CD4-positive, CD25-positive, alpha-beta regulatory T cell (primary cell): ENCODE data around the gene GRPEL2. TPM values are rescaled to one million over a fixed set of nuclear protein-coding genes. Genes with fewer than 3 reads are reported as not detected.
A peak's percentile ranks its signal among the peaks of the same experiment; 100 is the strongest.

Experiments
- ATAC-seq, 2 donors: fragments of 150-1000 bp; cut with Tn5 transposase; one replicate each; pipeline ENCODE4 v1.10.0; 2021; ENCODE audit warnings: low read depth in 2 of 2, moderate number of reproducible peaks in 2 of 2, moderate library complexity in 1 of 2
- DNase-seq, 3 donors: peaks; one replicate each; pipeline versions ENCODE4 v3.0.0 to v3.0.0-alpha.2; 2012 to 2022; ENCODE audit warnings: mixed read lengths in 1 of 3
- H3K27ac ChIP-seq: one replicate; pipeline ENCODE4 v1.7.0; 2013; ENCODE audit warnings: mild to moderate bottlenecking, low read length; ENCODE audit not compliant: insufficient read depth, poor library complexity, severe bottlenecking
- H3K27me3 ChIP-seq: one replicate; pipeline ENCODE4 v1.7.0; 2013; ENCODE audit warnings: low read length; ENCODE audit not compliant: control insufficient read depth, insufficient read depth
- H3K36me3 ChIP-seq: one replicate; pipeline ENCODE4 v1.7.0; 2013; ENCODE audit warnings: mild to moderate bottlenecking, low read length, moderate library complexity; ENCODE audit not compliant: control insufficient read depth, insufficient read depth
- H3K4me1 ChIP-seq: 2 replicates; pipeline ENCODE4 v1.7.0; 2013; ENCODE audit warnings: mild to moderate bottlenecking, low read length; ENCODE audit not compliant: insufficient read depth, control insufficient read depth, poor library complexity, severe bottlenecking
- H3K4me3 ChIP-seq: one replicate; pipeline ENCODE4 v1.7.0; 2013; ENCODE audit warnings: low read depth, mild to moderate bottlenecking, low read length, moderate library complexity
- H3K9me3 ChIP-seq, 2 experiments: 1 replicate in 1 of 2; 2 replicates in 1 of 2; pipeline ENCODE4 v1.7.0; 2013; ENCODE audit warnings: low read length in 2 of 2, mild to moderate bottlenecking in 1 of 2, moderate library complexity in 1 of 2; ENCODE audit not compliant: control insufficient read depth in 2 of 2
- H3K27ac Mint-ChIP-seq, 3 donors: one replicate each; pipeline ENCODE4 v1.8.0; 2020 to 2022; ENCODE audit warnings: mild to moderate bottlenecking in 3 of 3, mixed read lengths in 3 of 3, moderate library complexity in 2 of 3
- H3K27me3 Mint-ChIP-seq: one replicate; pipeline ENCODE4 v1.8.0; 2022; ENCODE audit warnings: mild to moderate bottlenecking, mixed read lengths
- H3K36me3 Mint-ChIP-seq: one replicate; pipeline ENCODE4 v1.8.0; 2020; ENCODE audit warnings: mixed read lengths
- H3K4me1 Mint-ChIP-seq, 4 donors: one replicate each; pipeline ENCODE4 v1.8.0; 2020 to 2022; ENCODE audit warnings: mixed read lengths in 4 of 4, mild to moderate bottlenecking in 1 of 4
- H3K4me3 Mint-ChIP-seq, 4 donors: one replicate each; pipeline ENCODE4 v1.8.0; 2020 to 2022; ENCODE audit warnings: mild to moderate bottlenecking in 4 of 4, mixed read lengths in 4 of 4, moderate library complexity in 3 of 4
- H3K9me3 Mint-ChIP-seq, 7 donors: one replicate each; pipeline ENCODE4 v1.8.0; 2020 to 2022; ENCODE audit warnings: mixed read lengths in 7 of 7, mild to moderate bottlenecking in 3 of 7, moderate library complexity in 2 of 7
- polyA plus RNA-seq, 4 donors: library from polyadenylated mRNA; unstranded; fragments of 300-500 nt; fragmentation: Illumina TruSeq; gene quantifications; one replicate each; pipeline ENCODE4 v1.2.3, GENCODE V29; 2021
- total RNA-seq: library from RNA; stranded (reverse); gene quantifications from one replicate; pipeline ENCODE4 v1.2.3, GENCODE V29; 2022

Gene GRPEL2
- total and polyA plus RNA-seq, 5 donors from 2014 or later: 11.0 to 25.9 (median 11.5) TPM

- peaks cover 0 to 3% (median 0%) of the 10 kb centered on the region in 4 donors for H3K4me1 Mint-ChIP-seq
- ATAC-seq: no peak
- H3K9me3 Mint-ChIP-seq: no peaks in the 10 kb centered on the region
- Histone ChIP-seq H3K27me3 (no peaks in the 10 kb centered on the region), H3K9me3 (no peaks in the 10 kb centered on the region), H3K27ac (no peak overlapping the region), H3K4me1 (no peaks in the 10 kb centered on the region), H3K36me3 (no peaks in the 10 kb centered on the region), H3K4me3 (no peak overlapping the region)
- H3K27me3 Mint-ChIP-seq: no peaks in the 10 kb centered on the region
- no peak overlapping the region for H3K4me3 Mint-ChIP-seq
- no peak for DNase-seq
- no peak overlapping the region for H3K27ac Mint-ChIP-seq
- H3K36me3 Mint-ChIP-seq: peaks cover 11% of the 10 kb centered on the region
These were observed 34.6 kb downstream of the GRPEL2 start for GRCh38 chr5:149379818-149380374.

- no peak overlapping the region for H3K27ac Mint-ChIP-seq
- Histone ChIP-seq H3K27me3 (no peaks in the 10 kb centered on the region), H3K4me3 (no peak overlapping the region), H3K27ac (no peak overlapping the region), H3K9me3 (no peaks in the 10 kb centered on the region), H3K4me1 (no peaks in the 10 kb centered on the region), H3K36me3 (no peaks in the 10 kb centered on the region)
- H3K4me1 Mint-ChIP-seq: peaks cover 0 to 3% (median 0%) of the 10 kb centered on the region in 4 donors
- peaks cover 11% of the 10 kb centered on the region for H3K36me3 Mint-ChIP-seq
- H3K9me3 Mint-ChIP-seq: no peaks in the 10 kb centered on the region
- DNase-seq: no peak
- no peak overlapping the region for H3K4me3 Mint-ChIP-seq
- no peak for ATAC-seq
- H3K27me3 Mint-ChIP-seq: no peaks in the 10 kb centered on the region
These were observed 35.3 kb downstream of the GRPEL2 start for GRCh38 chr5:149380466-149381121.

GRCh38 chr5:149381261-149381985, 36.1 kb downstream of the GRPEL2 start:
- no peaks in the 10 kb centered on the region for H3K9me3 ChIP-seq
- H3K27me3 ChIP-seq: no peaks in the 10 kb centered on the region
- no peak for DNase-seq
- no peak for ATAC-seq
- Mint-ChIP-seq H3K27ac (no peak overlapping the region), H3K9me3 (no peaks in the 10 kb centered on the region), H3K27me3 (no peaks in the 10 kb centered on the region), H3K4me3 (no peak overlapping the region), H3K36me3 (peaks cover 5% of the 10 kb centered on the region), H3K4me1 (peaks cover 0 to 3% (median 0%) of the 10 kb centered on the region in 4 donors)
- no peaks in the 10 kb centered on the region for H3K4me1 ChIP-seq
- no peak overlapping the region for H3K27ac ChIP-seq
- H3K36me3 ChIP-seq: no peaks in the 10 kb centered on the region
- H3K4me3 ChIP-seq: no peak overlapping the region

GRCh38 chr5:149381986-149382338, 36.7 kb downstream of the GRPEL2 start:
- no peak overlapping the region for H3K4me3 Mint-ChIP-seq

GRCh38 chr5:149382517-149383220, 37.4 kb downstream of the GRPEL2 start:
- Histone ChIP-seq H3K4me3 (no peak overlapping the region), H3K9me3 (no peaks in the 10 kb centered on the region), H3K27me3 (no peaks in the 10 kb centered on the region), H3K27ac (no peak overlapping the region), H3K4me1 (no peaks in the 10 kb centered on the region), H3K36me3 (no peaks in the 10 kb centered on the region)
- Mint-ChIP-seq H3K27ac (no peak overlapping the region), H3K4me3 (no peak overlapping the region), H3K36me3 (no peaks in the 10 kb centered on the region), H3K4me1 (peaks cover 0 to 3% (median 0%) of the 10 kb centered on the region in 4 donors), H3K27me3 (no peaks in the 10 kb centered on the region), H3K9me3 (peaks cover 0 to under 1% (median 0%) of the 10 kb centered on the region in 7 donors)
- DNase-seq: no peak
- no peak for ATAC-seq

More at GRCh38 chr5:149381986-149382338, 36.7 kb downstream of the GRPEL2 start:
- H3K9me3 ChIP-seq: no peaks in the 10 kb centered on the region
- H3K27me3 ChIP-seq: no peaks in the 10 kb centered on the region
- no peaks in the 10 kb centered on the region for H3K27me3 Mint-ChIP-seq
- H3K4me3 ChIP-seq: no peak overlapping the region
- no peaks in the 10 kb centered on the region for H3K4me1 ChIP-seq
- DNase-seq (peak; percentile 57 to 62 (median 60)), ATAC-seq (peak; percentile 75 to 76)
- no peak overlapping the region for H3K27ac ChIP-seq
- no peaks in the 10 kb centered on the region for H3K9me3 Mint-ChIP-seq
- H3K36me3 Mint-ChIP-seq: peaks cover 5% of the 10 kb centered on the region
- no peaks in the 10 kb centered on the region for H3K36me3 ChIP-seq
- no peak overlapping the region for H3K27ac Mint-ChIP-seq
- H3K4me1 Mint-ChIP-seq: peaks cover 0 to 3% (median 0%) of the 10 kb centered on the region in 4 donors

- H3K27me3 ChIP-seq: no peaks in the 10 kb centered on the region
- Mint-ChIP-seq H3K9me3 (peaks cover 0 to 2% (median 0%) of the 10 kb centered on the region in 7 donors), H3K27me3 (no peaks in the 10 kb centered on the region), H3K4me1 (peaks cover 0 to 3% (median 0%) of the 10 kb centered on the region in 4 donors), H3K27ac (no peak overlapping the region), H3K36me3 (no peaks in the 10 kb centered on the region), H3K4me3 (no peak overlapping the region)
- H3K36me3 ChIP-seq: no peaks in the 10 kb centered on the region
- ATAC-seq (no peak), DNase-seq (no peak)
- H3K4me3 ChIP-seq: no peak overlapping the region
- H3K27ac ChIP-seq: no peak overlapping the region
- no peaks in the 10 kb centered on the region for H3K4me1 ChIP-seq
- no peaks in the 10 kb centered on the region for H3K9me3 ChIP-seq
These were observed 38.1 kb downstream of the GRPEL2 start for GRCh38 chr5:149383399-149383798.

- Histone ChIP-seq H3K4me3 (no peak overlapping the region), H3K27ac (no peak overlapping the region), H3K27me3 (no peaks in the 10 kb centered on the region), H3K9me3 (no peaks in the 10 kb centered on the region), H3K4me1 (no peaks in the 10 kb centered on the region), H3K36me3 (no peaks in the 10 kb centered on the region)
- no peak overlapping the region for H3K27ac Mint-ChIP-seq
- no peak for DNase-seq
- ATAC-seq: no peak
- H3K9me3 Mint-ChIP-seq: peaks cover 0 to 3% (median 0%) of the 10 kb centered on the region in 7 donors
- no peak overlapping the region for H3K4me3 Mint-ChIP-seq
- H3K36me3 Mint-ChIP-seq: no peaks in the 10 kb centered on the region
- no peaks in the 10 kb centered on the region for H3K27me3 Mint-ChIP-seq
- H3K4me1 Mint-ChIP-seq: peaks cover 0 to 3% (median 0%) of the 10 kb centered on the region in 4 donors
These were observed 40.9 kb downstream of the GRPEL2 start for GRCh38 chr5:149386166-149386565.
